ENCODE data around the gene GMCL1.
"Not testable (repeated sequence)": the region's sequence is repeated elsewhere in the genome, so short reads cannot be mapped to it uniquely, and the experiment has no call there.

GMCL1 gene

GRCh38 chr2:69829256-69830044 is at the start of gene GMCL1:
TSS of gene GMCL1 (plus strand) at chr2:69829660. CDS start at chr2:69829893, 233 bp downstream.
- peak; percentile 89 for DNase-seq (ENCODE audit: low read depth, low spot score)

- DNase-seq (ENCODE audit: low read depth, low spot score) = no peak
Measured at GRCh38 chr2:69780921-69781320, 48.5 kb upstream of the GMCL1 start.

GRCh38 chr2:69781321-69782248 is 47.9 kb upstream of the GMCL1 start:
- DNase-seq (ENCODE audit: low read depth, low spot score) = no peak

GRCh38 chr2:69784228-69784627 is 45.2 kb upstream of the GMCL1 start:
- no peak for DNase-seq (ENCODE audit: low read depth, low spot score)

GRCh38 chr2:69785358-69785757 is 44.1 kb upstream of the GMCL1 start:
- DNase-seq (ENCODE audit: low read depth, low spot score) = no peak

GRCh38 chr2:69786052-69786560 is 43.4 kb upstream of the GMCL1 start:
- no peak for DNase-seq (ENCODE audit: low read depth, low spot score)

- DNase-seq (ENCODE audit: low read depth, low spot score) = no peak
Measured at GRCh38 chr2:69789175-69789721, 40.2 kb upstream of the GMCL1 start.

- no peak for DNase-seq (ENCODE audit: low read depth, low spot score)
Measured at GRCh38 chr2:69789772-69790600, 39.5 kb upstream of the GMCL1 start.

- no peak for DNase-seq (ENCODE audit: low read depth, low spot score)
Measured at GRCh38 chr2:69790601-69790959, 38.9 kb upstream of the GMCL1 start.

GRCh38 chr2:69791045-69791444 is 38.4 kb upstream of the GMCL1 start:
- DNase-seq (ENCODE audit: low read depth, low spot score) = no peak

- DNase-seq (ENCODE audit: low read depth, low spot score) = no peak
Measured at GRCh38 chr2:69796174-69796573, 33.3 kb upstream of the GMCL1 start.

- no peak for DNase-seq (ENCODE audit: low read depth, low spot score)
Measured at GRCh38 chr2:69797235-69797634, 32.2 kb upstream of the GMCL1 start.

- DNase-seq (ENCODE audit: low read depth, low spot score) = no peak
Measured at GRCh38 chr2:69797836-69798289, 31.6 kb upstream of the GMCL1 start.

GRCh38 chr2:69798290-69798908 is 31.1 kb upstream of the GMCL1 start:
- no peak for DNase-seq (ENCODE audit: low read depth, low spot score)

- no peak for DNase-seq (ENCODE audit: low read depth, low spot score)
Measured at GRCh38 chr2:69798909-69799526, 30.4 kb upstream of the GMCL1 start.

- no peak for DNase-seq (ENCODE audit: low read depth, low spot score)
Measured at GRCh38 chr2:69801745-69802290, 27.6 kb upstream of the GMCL1 start.

- not testable (repeated sequence) for DNase-seq (ENCODE audit: low read depth, low spot score)
Measured at GRCh38 chr2:69802781-69803367, 26.6 kb upstream of the GMCL1 start.

- no peak for DNase-seq (ENCODE audit: low read depth, low spot score)
Measured at GRCh38 chr2:69804416-69804815, 25.0 kb upstream of the GMCL1 start.

- DNase-seq (ENCODE audit: low read depth, low spot score) = no peak
Measured at GRCh38 chr2:69805887-69806286, 23.6 kb upstream of the GMCL1 start.
